ENCODE results near the gene GID8. TPM values are rescaled to one million over a fixed set of nuclear protein-coding genes. Genes with fewer than 3 reads are reported as not detected.

Gene GID8
- total and polyA plus RNA-seq, 2 of the 13 experiments (the other 11 are each of a cell fraction or from before 2014, with no cell fraction given), result 39.6 to 59.8 TPM

GRCh38 chr20:62945771-62946339 is 7.9 kb downstream of the GID8 start (continued):
- no peak for TF ChIP-seq ZNF605 (CRISPR knock-in tag; IDR thresholded peaks at IDR 0.05)
- no peak for TF ChIP-seq NFE2 (CRISPR knock-in tag; IDR thresholded peaks at IDR 0.05)
- no peak for TF ChIP-seq RAD21 (CRISPR knock-in tag; IDR thresholded peaks at IDR 0.05)
- TF ChIP-seq NCOA5 (CRISPR knock-in tag; IDR thresholded peaks at IDR 0.05), result no peak
- no peak for TF ChIP-seq ZFP1 (CRISPR knock-in tag; IDR thresholded peaks at IDR 0.05)
- no peak for TF ChIP-seq MTA1 (CRISPR knock-in tag; IDR thresholded peaks at IDR 0.05; ENCODE audit: borderline replicate concordance)
- TF ChIP-seq MXD1 (CRISPR knock-in tag; IDR thresholded peaks at IDR 0.05), result no peak
- TF ChIP-seq ZEB1 (IDR thresholded peaks at IDR 0.05; ENCODE audit: insufficient replicate concordance, low read depth), result no peak
- no peak for TF ChIP-seq ZNF703 (CRISPR knock-in tag; IDR thresholded peaks at IDR 0.05; ENCODE audit: borderline replicate concordance)
- no peak for TF ChIP-seq THRA (CRISPR knock-in tag; IDR thresholded peaks at IDR 0.05; ENCODE audit: borderline replicate concordance)
- TF ChIP-seq GABPA (IDR thresholded peaks at IDR 0.05; ENCODE audit: low read depth, low read length), result no peak
- no peak for TF ChIP-seq GABPA (CRISPR knock-in tag; IDR thresholded peaks at IDR 0.05; ENCODE audit: low read depth)
- TF ChIP-seq, protein P1, sequence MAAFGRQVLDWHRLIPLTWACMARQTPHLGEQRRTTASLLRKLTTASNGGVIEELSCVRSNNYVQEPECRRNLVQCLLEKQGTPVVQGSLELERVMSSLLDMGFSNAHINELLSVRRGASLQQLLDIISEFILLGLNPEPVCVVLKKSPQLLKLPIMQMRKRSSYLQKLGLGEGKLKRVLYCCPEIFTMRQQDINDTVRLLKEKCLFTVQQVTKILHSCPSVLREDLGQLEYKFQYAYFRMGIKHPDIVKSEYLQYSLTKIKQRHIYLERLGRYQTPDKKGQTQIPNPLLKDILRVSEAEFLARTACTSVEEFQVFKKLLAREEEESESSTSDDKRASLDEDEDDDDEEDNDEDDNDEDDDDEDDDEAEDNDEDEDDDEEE (CRISPR knock-in tag; IDR thresholded peaks at IDR 0.05), result no peak
- TF ChIP-seq ZNF644 (CRISPR knock-in tag; IDR thresholded peaks at IDR 0.05; ENCODE audit: low read depth), result no peak
- TF ChIP-seq RBM22 (optimal IDR thresholded peaks at IDR 0.05; ENCODE audit: low read length), result peak; percentile 9
- TF ChIP-seq SNRNP70 (IDR thresholded peaks at IDR 0.05; ENCODE audit: low read depth, low read length), result no peak
- no peak for TF ChIP-seq NFAT5 (CRISPR knock-in tag; IDR thresholded peaks at IDR 0.05)
- no peak for TF ChIP-seq GATAD1 (CRISPR knock-in tag; IDR thresholded peaks at IDR 0.05)
- TF ChIP-seq, protein P2, sequence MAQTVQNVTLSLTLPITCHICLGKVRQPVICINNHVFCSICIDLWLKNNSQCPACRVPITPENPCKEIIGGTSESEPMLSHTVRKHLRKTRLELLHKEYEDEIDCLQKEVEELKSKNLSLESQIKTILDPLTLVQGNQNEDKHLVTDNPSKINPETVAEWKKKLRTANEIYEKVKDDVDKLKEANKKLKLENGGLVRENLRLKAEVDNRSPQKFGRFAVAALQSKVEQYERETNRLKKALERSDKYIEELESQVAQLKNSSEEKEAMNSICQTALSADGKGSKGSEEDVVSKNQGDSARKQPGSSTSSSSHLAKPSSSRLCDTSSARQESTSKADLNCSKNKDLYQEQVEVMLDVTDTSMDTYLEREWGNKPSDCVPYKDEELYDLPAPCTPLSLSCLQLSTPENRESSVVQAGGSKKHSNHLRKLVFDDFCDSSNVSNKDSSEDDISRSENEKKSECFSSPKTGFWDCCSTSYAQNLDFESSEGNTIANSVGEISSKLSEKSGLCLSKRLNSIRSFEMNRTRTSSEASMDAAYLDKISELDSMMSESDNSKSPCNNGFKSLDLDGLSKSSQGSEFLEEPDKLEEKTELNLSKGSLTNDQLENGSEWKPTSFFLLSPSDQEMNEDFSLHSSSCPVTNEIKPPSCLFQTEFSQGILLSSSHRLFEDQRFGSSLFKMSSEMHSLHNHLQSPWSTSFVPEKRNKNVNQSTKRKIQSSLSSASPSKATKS (CRISPR knock-in tag; IDR thresholded peaks at IDR 0.05), result no peak
- TF ChIP-seq HDAC2 (CRISPR knock-in tag; IDR thresholded peaks at IDR 0.05), result no peak
- TF ChIP-seq SALL1 (CRISPR knock-in tag; IDR thresholded peaks at IDR 0.05), result peak; percentile 23; the same call in 1 of the 2 replicates
- no peak for TF ChIP-seq ZNF569 (CRISPR knock-in tag; IDR thresholded peaks at IDR 0.05; ENCODE audit: borderline replicate concordance)
